HEK293 (cell line): ENCODE results near the gene UNG.

Experiments
- REPIN1 ChIP-seq: fragments of 450-650 bp; formaldehyde crosslinking; IDR thresholded peaks from 2 replicates; pipeline ENCODE4 v1.5.1; 2017; ENCODE audit warnings: missing biosample characterization, missing genetic modification characterization, low read depth
- ZNF324 ChIP-seq: fragments of 450-650 bp; formaldehyde crosslinking; IDR thresholded peaks from 2 replicates; pipeline ENCODE4 v1.5.1; 2016; ENCODE audit warnings: missing biosample characterization, missing genetic modification characterization
- ZNF704 ChIP-seq: fragments of 450-650 bp; formaldehyde crosslinking; IDR thresholded peaks from 2 replicates; pipeline ENCODE4 v1.5.1; 2016; ENCODE audit warnings: missing biosample characterization, missing genetic modification characterization

GRCh38 chr12:109147954-109148353 is 50.6 kb downstream of the UNG start:
- TF ChIP-seq REPIN1 (tag by site-specific recombination) (no peak), ZNF324 (no peak), ZNF704 (no peak)
